IPS-NIHi7 (cell line): ENCODE data around the gene EPB41L2.
"Not testable (repeated sequence)": the region's sequence is repeated elsewhere in the genome, so short reads cannot be mapped to it uniquely, and the experiment has no call there.

ENCODE experiments used
- DNase-seq: peaks from one replicate; pipeline ENCODE4 v3.0.0; 2012; ENCODE audit warnings: mixed read lengths; ENCODE audit errors: extremely low spot score

Gene EPB41L2

DNA sequence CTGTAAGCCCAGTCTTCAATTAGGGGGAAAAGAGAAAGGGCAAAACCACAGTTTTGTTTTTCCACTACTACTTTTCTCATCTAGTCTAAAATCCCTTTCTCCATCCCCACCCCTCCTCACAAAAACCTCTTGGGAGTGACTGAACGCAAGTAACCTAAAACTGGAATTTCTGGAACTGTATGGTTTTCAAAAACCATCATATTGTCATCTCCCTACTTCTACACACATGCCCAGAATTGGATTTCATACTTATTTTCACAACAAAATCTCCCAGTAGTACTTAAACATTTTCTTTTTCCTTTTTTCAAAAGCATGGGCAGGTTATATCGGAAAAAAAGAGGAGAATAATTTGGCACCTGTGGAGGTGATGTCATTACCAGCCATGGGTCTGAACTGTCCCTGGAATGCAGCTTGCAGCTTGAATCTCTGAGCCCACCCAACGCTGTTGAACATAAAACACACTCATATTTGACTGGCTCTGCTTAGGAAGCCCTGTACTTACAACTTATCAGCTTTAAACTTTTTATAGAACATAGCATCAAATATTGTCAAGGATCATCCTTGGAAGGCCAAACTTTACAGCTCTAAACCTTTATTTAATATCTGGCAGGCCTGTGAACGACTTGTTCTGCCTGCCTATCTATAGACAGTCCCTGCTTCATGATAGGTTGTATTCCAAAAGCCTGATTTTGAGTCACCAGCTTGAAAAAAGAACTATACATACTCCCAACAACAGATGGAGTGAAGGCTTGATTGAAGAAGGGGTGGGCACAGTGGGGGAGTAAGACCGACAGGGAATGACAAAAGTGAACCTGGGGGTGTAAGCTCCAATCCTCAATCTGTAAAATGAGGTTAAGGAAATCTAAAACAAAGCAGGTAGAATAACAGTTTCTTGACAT, 59.3 kb downstream of the EPB41L2 start:
- DNase-seq, result no peak

DNA sequence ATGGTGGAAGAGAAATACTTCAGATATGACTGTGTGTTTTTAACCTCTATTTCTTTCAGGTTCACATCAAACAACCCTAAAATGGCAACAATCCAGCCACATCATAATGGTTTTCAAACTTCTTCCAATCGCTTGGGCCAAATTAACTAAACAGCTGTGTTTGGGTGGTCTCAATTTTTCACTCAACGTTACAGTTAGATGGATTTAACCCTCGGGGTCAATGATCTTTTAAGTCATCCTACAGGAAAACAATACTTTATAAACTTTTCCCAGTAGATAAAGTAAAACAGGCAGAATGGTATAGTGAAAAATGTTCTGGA, 60.4 kb downstream of the EPB41L2 start:
- DNase-seq, result no peak

DNA sequence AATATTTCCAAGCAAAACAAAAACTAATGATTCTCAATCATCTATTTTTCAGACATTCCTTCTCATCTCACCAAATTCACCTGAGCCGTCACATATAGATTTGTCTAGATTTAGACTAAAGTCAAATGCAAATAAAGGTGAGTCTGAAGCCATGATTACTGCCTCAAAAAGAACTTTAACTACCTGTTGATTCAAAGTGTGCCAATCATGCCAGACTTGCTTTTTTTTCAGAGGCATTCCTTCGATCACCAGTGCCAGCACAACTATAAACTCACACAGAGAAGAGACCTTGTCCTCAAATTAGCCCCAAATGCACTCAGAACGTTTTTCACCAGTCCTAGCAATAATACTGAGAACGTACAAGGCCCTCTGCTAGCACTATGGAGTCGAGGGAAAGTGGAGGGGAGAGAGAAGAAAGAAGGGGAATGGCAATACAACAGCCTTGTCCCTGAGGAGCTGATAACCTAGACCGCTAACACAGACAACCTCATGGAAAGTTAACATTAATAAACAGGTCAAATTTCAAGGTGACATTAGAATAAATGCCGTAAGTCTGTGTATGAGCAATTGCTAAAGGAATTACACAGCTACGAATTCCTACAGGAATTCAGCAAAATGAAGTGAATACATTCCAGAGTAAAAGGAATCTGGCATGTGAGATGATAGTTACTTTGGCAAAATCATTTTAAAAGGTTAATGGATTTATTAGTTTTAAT, 60.9 kb downstream of the EPB41L2 start:
- DNase-seq, result no peak

DNA sequence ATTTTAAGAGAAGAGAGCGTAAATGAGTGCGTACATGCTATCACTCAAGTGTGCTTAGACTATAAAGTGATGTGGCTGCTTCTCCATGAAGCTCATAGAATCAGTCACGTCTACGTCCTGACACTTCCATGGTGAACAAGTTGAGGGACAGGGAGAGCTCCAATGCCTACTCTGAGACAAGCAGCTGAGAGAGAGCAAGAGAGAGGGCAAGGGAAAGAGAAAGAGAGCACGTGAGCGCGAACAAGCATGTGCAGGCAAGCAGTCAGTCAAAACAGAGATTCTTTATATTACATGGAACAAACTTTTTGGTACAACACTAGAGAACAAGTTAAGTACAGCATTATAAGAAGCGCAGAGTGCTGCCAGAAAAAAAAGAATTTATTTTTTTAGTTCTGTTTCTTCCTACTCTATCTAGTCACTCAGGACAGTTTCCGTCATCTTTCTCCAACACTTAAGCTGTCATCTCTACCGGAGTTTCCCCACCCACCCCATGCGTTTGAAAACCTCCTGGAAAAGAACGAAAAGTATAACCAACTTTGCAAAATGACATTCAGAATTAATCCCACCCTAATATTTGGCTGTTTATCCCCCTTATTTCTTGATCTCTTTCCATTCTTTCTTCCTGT, 61.8 kb downstream of the EPB41L2 start:
- DNase-seq, result no peak

DNA sequence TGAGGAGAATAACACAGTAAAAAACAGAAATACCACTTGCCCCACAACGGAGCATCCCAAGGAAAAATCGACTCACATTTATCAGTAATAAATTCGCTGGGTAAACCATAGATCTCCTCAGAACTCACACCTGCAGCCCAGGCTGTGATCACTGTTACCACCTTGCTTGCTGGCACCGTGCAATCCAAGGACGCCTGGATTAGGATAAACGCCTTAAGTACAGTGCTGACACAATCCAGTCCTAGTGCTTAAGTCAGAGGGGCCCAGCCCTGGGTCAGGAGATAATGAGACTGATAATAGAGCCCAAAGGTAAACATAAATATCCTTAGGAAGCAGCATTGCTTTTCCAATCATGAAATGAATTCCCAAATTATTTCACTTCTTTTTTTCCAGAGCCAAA, 62.5 kb downstream of the EPB41L2 start:
- DNase-seq, result no peak

DNA sequence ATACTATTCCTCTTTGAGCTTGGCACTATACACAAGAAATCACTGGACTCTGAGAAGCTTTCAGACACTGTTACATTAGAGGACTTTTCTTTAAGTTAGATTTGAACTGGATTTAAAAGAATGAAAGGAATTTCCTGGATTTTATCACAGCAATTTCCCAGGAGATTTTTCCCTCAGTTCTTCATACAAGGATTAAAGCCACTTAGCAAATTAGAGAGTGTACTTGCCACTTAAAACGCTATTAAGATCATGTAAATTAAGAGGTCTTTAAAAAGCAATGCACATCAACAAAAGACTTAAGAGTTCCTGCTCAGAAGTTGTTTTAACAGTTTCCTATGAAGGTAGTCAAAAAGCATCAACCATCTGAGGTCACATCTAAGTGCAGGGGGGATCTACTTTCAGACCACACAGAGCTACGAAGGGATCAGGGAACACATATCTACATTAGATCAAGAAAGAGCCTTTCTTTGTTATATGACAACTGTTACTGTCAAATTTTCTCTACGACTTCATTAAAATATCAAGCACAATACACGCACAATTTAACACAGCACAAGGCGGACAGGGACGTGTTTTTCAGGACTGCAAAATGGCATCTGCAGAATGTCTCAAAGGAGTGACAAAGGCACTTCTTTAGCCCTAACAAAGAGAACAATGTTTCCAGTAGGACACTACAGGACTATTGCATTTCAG, 65.8 kb downstream of the EPB41L2 start:
- DNase-seq, result no peak

DNA sequence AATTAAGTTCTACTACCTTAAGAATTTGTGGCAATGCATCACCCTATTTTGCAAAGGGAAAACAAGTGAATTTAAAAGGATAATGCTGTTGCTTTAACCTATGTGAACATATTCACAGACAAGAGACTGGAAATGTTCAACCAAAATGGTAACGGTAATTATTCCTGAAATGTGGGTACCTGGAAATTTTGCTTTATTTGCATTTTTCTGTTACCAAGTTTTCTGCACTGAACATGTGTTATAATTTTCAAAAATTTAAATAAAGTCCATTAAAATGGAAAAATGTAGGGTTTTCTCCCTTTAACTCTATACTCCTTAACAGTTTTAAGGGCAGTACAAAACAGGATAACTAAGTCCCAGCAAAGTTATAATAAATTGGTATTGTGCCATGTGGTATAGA, 66.4 kb downstream of the EPB41L2 start:
- no peak for DNase-seq

DNA sequence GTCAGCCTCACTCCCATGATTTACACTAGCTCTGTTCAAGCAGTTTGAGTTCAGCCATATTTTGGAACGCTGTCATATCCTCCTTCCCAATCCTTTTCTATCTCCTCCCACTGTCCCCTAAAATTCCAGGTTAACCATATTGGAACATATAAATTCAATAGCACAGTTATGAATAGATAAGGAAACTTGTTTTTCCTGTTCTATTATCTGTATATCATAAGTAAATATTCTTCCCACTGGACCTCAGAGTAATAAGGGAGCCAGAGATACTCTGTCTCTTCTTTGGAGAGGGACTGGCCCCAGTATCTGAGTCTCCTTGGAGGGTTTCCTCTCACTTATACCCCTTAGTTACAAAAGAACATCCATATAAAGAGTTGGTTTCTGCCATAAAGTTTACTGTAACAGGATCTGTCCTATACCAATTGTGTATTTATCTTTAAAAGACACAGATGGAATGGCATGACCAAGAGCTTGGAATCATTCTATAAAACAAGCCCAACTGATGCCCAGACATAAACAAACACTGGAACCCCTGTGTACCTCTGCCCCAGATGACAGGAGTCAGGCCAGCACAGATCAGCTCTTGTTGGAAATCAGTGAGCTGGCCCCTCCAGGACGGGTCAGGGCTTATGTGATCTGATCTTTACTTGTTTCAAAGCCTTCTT, 67.1 kb downstream of the EPB41L2 start:
- no peak for DNase-seq

DNA sequence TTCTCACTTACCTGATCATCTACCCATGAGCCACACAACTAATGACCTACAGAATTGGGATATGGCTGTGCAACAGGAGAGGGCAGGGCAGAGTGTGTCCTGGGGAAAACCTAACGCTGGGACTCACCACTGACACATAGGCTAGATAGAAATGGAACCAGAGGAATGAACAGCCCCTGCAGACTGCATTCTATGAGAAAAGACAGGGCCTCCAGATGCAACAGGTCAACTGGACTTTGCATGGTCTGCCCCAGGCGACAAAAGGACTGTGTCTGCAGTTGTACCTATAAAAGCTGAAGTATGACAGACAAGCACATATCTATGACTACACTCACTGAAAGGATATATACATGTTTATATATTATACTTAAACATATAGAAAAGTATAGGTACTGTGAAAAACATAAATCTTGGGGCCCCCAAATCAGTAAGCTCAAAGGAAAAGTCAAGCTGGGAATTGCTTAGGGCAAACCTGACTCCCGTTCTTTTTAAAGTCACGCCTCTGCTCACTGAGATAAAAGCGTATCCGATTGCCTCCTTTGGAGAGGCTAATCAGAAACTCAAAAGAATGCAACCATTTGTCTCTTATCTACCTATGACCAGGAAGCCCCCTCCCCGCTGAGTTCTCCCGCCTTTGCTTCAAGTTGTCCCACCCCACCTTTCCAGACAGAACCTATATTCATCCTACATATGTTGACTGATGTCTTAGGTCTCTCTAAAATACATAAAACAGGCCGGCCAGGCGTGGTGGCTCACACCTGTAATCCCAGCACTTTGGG, 68.5 kb downstream of the EPB41L2 start:
- DNase-seq, result no peak

DNA sequence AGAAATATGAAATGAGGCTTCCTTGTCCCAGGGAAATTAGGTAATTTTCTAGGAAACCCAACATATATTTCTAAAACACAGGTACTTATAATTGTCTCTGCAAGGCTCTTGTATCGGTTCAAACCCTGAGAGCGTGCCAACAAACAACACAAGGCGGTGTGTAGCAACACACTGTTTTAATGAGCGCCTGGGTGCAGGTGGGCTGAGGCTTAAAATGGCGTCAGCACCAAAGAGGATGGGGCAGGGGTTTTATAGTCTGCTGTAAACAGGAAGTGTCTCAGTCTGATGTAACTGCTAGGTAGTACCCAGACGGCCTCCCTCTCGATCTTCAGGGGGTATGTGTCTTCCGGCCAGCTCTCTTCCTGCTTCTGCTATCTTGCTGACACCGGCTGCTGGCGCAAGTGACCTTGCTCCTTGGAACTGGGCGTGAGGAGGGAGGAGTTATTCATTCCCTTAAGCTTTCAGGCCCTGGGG, 69.7 kb downstream of the EPB41L2 start:
- DNase-seq, result no peak

DNA sequence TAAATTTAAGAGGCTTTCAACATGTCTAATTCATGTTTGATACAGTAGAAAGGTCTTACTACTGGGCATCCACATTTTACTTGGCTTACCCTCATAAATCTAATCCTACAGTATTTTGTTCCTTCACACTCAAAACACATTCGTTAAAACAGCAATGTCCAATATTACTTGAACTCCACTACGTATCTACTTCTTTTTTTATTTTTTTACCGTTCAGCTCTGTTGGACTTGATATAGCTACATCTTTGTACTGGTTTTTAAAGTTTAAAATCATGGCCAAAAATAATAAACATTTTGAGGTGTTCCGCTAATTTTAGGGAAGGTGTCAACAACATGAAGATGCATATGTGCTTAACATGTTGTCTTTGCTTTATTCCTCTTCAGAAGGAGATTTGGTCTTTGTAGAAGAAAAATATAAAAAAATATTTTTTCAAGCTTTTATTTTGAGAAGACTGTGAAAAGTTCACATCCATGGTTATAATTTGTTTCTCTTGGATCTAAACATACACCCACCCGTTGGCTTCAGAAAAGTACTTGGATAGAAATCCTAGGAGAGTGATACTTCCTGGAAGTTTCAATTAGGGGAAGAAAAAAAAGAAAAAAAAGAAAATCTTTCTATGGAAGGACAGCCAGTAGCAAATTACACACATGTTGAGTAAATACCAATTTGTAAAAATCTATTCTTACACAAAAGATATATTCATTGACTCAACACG, 71.5 kb downstream of the EPB41L2 start:
- DNase-seq, result no peak

DNA sequence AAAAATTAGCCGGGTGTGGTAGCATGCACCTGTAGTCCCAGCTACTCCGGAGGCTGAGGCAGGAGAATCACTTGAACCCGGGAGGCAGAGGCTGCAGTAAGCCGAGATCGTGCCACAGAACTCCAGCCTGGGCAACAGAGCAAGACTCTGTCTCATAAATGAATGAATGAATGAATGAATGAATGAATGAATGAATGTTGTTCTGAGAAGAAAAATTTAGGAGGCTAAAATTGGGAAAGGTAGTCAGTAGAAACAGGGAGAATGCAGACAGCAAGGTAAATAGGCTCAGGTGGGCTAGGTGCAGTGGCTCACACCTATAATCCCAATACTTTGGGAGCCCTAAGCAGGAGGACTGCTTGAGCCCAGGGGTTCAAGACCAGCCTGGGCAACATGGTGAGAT, 75.5 kb downstream of the EPB41L2 start:
- not testable (repeated sequence) for DNase-seq

DNA sequence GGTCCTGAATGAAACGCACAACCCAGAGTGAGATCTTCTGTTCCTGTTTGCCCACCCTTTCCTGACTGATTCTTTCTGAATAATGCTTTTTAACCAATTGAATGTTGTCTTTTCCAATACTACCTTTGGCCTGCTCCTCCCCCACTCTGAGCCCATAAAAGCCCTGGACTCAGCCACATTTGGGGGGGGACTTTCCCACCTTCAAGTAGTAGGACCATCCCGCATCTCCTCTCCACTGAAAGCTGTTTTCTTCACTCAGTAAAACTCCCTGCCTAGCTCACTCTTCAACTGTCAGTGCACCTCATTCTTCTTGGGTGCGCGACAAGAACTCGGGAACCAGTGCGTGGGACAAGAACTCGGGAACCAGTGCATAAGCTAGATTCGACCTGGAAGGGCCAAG, 77.9 kb downstream of the EPB41L2 start:
- no peak for DNase-seq

DNA sequence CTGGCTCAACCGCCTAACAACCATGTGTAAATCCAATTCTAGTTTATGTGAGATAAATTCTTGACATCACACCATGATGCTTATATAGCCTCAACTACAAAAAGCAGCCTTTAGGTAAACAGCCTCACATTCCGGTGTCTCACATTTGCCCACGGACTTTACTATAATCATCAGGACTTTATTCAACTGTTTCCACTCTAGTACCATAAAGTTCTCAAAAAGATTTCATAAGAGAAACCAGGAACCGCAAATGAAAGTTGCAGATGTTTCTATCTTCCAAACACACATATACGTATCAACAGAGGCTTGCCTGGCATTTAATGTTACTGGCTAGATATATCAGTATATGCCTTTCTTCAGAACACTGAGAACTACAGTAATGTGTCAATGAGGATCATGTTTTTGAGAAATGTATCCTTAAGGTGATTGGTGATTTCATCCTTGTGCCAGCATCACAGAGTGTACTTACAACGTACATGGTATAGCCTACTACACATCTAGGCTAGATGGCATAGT, 80.0 kb downstream of the EPB41L2 start:
- no peak for DNase-seq

DNA sequence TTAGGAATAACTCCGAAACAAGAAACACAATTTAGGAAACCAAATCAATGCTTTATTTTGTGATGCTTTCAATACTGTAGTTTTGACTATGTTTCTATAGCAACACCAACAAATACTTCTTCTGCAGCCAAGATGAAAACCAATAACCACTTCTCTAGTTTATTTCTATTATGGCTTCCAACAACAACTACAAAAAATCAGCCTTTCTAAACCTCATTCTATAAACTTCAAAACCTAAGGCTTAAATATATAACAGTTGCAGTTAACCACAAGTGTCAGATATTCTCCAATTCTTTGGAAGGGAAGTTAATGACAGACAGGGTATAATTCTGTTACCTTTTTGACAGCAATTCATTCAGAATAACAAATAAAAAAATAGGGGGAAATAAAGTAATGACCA, 80.9 kb downstream of the EPB41L2 start:
- DNase-seq, result no peak

DNA sequence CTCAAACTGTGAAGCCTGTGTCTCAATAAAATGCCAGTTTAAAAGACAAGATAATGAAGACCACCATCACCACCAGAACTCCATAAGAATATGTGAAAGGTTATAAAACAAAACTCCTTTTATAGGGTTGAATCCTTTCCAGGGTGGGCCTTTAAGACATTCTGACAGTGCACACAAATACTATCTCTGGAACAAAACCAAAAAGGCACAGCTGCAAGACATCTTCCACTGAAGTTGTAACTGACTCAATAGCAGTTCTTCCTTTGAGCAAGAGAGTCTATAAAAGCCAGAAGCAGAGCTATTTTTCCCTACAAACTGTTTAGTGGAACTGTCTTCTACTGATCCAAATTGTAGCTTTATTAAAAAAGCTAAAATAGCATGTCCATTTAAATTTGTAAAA, 81.6 kb downstream of the EPB41L2 start:
- no peak for DNase-seq

DNA sequence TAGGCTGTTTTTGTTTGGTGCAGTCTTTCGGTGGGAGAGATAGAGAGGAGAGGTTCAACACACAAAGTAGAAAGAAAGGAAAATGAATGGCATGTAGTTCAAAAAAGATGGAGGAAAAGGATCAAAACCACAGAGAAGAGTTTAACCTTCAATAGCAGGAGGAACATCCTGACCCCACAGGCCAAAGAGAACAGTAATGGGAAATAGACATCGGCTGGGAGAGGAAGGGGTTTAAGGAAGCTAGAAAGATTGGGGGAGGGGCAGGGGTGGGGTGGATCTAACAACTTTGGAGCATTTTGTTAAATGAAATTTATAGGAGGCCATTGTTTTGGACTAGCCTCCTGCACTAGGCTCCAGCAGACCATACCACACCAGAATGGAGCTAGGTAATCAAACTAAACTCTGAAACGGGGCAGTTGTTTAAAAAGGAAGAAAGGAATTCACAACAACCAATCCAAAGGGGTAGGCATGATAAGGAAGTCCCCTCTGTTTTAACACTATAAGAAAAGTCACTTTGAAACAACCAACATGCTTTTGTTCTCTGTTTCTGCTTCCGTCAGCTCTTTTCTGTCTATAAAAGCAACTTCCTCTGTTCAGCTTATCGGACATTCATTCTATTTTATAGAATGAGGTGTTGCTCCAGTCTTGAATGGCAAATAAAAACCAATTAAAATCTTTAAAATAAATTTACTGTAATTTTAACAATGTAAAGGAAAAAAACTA, 82.6 kb downstream of the EPB41L2 start:
- DNase-seq, result no peak

DNA sequence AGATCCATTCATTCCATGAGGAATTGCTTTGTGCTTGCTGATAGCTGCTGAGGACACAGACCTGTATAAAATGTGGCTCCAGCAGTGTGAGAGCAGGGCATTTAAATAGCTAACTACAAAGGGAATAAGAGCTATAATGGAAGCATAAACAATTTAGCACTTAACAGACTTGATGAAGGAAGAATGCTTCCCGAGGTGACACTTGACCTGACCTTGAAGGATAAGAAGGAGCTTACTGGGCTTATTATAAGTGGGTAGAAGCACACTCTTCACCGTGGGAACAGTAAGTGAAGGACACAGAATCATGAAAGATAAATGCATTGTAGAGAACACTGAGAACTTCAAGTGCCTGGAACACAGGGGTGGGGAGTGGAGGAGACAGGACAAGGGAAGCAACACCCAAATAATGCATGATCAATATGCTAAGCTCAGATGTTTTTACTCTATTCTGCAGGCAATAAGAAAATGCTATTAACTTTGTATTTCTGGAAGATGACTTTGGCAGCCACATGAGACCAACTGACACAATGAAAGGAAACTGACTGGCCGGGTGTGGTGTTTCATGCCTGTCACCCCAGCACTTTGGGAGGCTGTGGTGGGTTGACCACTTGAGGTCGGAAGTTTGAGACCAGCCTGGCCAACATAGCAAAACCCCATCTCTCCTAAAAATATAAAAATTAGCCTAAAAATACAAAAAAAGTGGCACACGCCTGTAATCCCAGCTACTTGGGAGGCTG, 84.2 kb downstream of the EPB41L2 start:
- no peak for DNase-seq

DNA sequence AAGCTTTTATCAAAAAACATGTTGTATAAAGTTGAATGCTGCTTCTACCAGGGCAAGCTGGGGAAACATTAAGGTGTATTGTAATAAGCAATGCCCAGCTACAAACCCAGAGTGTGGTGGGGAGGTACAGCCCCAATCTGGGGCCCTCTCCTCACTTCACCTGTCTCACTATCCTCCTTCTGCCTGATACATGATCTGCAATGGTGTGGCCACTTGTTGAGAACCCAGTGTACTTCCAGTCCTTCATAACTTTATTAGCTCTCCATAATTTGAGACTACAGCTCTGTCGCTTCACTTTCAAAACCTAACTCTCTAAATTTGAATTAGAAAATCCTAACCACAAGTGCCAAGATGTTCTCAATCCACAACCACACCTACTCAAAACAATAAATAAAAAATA, 84.9 kb downstream of the EPB41L2 start:
- no peak for DNase-seq
